ENCODE data around the gene SLC29A3.
A peak's percentile ranks its signal among the peaks of the same experiment; 100 is the strongest.

SLC29A3 gene

GRCh38 chr10:71383972-71384687 lies 65.1 kb downstream of the SLC29A3 start:
- H3K4me3 ChIP-seq (ENCODE audit: low read length): no peak overlapping the region
- TF ChIP-seq, protein P1, sequence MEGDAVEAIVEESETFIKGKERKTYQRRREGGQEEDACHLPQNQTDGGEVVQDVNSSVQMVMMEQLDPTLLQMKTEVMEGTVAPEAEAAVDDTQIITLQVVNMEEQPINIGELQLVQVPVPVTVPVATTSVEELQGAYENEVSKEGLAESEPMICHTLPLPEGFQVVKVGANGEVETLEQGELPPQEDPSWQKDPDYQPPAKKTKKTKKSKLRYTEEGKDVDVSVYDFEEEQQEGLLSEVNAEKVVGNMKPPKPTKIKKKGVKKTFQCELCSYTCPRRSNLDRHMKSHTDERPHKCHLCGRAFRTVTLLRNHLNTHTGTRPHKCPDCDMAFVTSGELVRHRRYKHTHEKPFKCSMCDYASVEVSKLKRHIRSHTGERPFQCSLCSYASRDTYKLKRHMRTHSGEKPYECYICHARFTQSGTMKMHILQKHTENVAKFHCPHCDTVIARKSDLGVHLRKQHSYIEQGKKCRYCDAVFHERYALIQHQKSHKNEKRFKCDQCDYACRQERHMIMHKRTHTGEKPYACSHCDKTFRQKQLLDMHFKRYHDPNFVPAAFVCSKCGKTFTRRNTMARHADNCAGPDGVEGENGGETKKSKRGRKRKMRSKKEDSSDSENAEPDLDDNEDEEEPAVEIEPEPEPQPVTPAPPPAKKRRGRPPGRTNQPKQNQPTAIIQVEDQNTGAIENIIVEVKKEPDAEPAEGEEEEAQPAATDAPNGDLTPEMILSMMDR (conservative IDR thresholded peaks at IDR 0.05; ENCODE audit: low read length): peak; percentile 86
- DNase-seq (ENCODE audit: low read depth): peak; percentile 29

DNA sequence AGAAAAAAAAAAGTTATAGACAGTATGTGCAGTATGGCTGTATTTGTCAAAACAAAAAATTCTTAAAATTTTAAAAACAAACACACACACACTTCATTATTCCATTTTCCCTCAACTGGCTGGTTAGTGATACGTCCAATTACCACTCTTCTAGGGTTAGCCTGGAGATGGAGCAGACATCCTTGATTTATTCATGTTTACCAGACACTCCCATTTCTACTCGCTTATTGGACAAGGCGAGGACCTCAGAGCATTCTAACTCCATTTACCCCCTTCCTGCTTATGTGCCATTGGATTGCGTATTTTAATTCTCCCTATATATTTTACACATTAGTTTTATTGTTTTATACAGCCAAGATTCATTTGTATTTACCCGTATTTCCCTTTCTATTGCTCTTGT lies 69.1 kb downstream of the SLC29A3 start:
- no peak overlapping the region for H3K4me3 ChIP-seq (ENCODE audit: low read length)
- TF ChIP-seq, protein P1 (conservative IDR thresholded peaks at IDR 0.05; ENCODE audit: low read length): no peak
- DNase-seq (ENCODE audit: low read depth): no peak

- no peak overlapping the region for H3K4me3 ChIP-seq (ENCODE audit: low read length)
- TF ChIP-seq, protein P1 (conservative IDR thresholded peaks at IDR 0.05; ENCODE audit: low read length): no peak
- no peak for DNase-seq (ENCODE audit: low read depth)
These were observed 69.7 kb downstream of the SLC29A3 start for GRCh38 chr10:71388583-71389310.

- H3K4me3 ChIP-seq (ENCODE audit: low read length): no peak overlapping the region
- no peak for DNase-seq (ENCODE audit: low read depth)
- TF ChIP-seq, protein P1 (conservative IDR thresholded peaks at IDR 0.05; ENCODE audit: low read length): no peak
These were observed 70.9 kb downstream of the SLC29A3 start for GRCh38 chr10:71389768-71390460.

GRCh38 chr10:71390461-71390835 lies 71.4 kb downstream of the SLC29A3 start:
- TF ChIP-seq, protein P1 (conservative IDR thresholded peaks at IDR 0.05; ENCODE audit: low read length): no peak
- DNase-seq (ENCODE audit: low read depth): no peak

DNA sequence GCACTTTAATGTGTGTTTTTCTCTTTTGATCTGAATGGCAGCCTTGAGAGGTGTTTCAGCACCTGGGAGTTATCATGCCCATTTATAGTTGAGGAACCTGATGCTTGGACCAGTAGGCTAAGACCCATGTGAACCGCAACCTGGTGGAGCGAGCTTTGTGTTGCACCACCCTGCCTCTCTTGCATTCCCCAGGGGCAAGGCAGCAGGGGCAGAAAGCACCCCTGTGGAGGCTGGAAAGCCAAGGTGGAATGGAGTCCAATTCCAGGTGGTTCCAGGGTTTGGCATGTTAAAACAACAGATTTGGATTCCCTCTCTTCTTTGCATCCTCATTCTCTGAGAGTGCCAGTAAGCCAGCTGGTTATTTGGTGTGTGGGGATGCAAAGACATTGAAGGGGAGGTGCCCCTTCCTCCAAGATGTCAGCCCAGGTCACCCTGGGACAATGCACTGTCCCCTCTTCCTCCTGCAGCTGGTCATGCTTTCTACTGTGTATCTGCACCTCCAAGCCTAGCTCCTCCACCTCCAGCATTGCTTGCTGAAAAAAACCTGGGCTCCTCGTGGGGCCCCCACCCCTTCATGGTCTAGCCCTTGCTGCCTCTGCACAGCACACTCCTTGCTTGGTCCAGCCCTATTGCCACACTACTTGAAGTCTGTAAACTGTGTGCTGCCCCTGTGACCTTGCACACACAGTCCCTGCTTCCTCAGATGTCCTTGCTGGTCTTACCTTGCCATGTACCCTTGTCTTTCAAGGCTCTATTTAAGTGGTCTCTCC lies 72.0 kb downstream of the SLC29A3 start:
- no peak overlapping the region for H3K4me3 ChIP-seq (ENCODE audit: low read length)
- DNase-seq (ENCODE audit: low read depth): no peak
- TF ChIP-seq, protein P1 (conservative IDR thresholded peaks at IDR 0.05; ENCODE audit: low read length): no peak

More at GRCh38 chr10:71390461-71390835, 71.4 kb downstream of the SLC29A3 start:
- no peak overlapping the region for H3K4me3 ChIP-seq (ENCODE audit: low read length)
